ENCODE data around the gene TIMM50.

Gene TIMM50

GRCh38 chr19:39512988-39513387 is 32.4 kb downstream of the TIMM50 start:
- ChIA-PET CTCF (interaction anchor here (2.5 kb wide), 1 partner anchor 10 kb away, joined by 12 read pairs; no protein-coding TSS in a partner anchor), POLR2A (ENCODE audit: low non-redundant PET) (no interaction called here)
- H3K27ac ChIP-seq: no peak overlapping the region
- no peak for TF ChIP-seq CTCF (conservative IDR thresholded peaks at IDR 0.05; ENCODE audit: low read depth)
- no peak for DNase-seq (ENCODE audit: low spot score)

GRCh38 chr19:39514840-39515550 is 34.4 kb downstream of the TIMM50 start, which contains the start of gene SELENOV:
Gene SELENOV, plus strand, starts transcription at chr19:39515139. Its CDS starts 74 bp downstream, at chr19:39515213.
- ChIA-PET CTCF (interaction anchor here (0.6 to 2.5 kb wide), 6 partner anchors 12 to 347 kb away, joined by 3 to 12 read pairs (median 5); partner anchors contain the start of genes DLL3 and EID2B), POLR2A (ENCODE audit: low non-redundant PET) (no interaction called here)
- DNase-seq (ENCODE audit: low spot score): no peak
- TF ChIP-seq CTCF (conservative IDR thresholded peaks at IDR 0.05; ENCODE audit: low read depth): no peak
- H3K27ac ChIP-seq: no peak within 1 kb of the TSS

GRCh38 chr19:39515551-39516191 is 35.0 kb downstream of the TIMM50 start:
- ChIA-PET POLR2A (ENCODE audit: low non-redundant PET) (no interaction called here), CTCF (interaction anchor here (0.6 to 2.5 kb wide), 3 partner anchors 13 to 348 kb away, joined by 5 to 12 read pairs (median 11); partner anchors contain the start of gene DLL3)
- no peak for TF ChIP-seq CTCF (conservative IDR thresholded peaks at IDR 0.05; ENCODE audit: low read depth)
- DNase-seq (ENCODE audit: low spot score): no peak
- no peak overlapping the region for H3K27ac ChIP-seq

GRCh38 chr19:39516270-39516669 is 35.6 kb downstream of the TIMM50 start:
- TF ChIP-seq CTCF (conservative IDR thresholded peaks at IDR 0.05; ENCODE audit: low read depth): no peak
- ChIA-PET POLR2A (ENCODE audit: low non-redundant PET) (no interaction called here), CTCF (no interaction called here)
- DNase-seq (ENCODE audit: low spot score): no peak
- no peak overlapping the region for H3K27ac ChIP-seq

GRCh38 chr19:39517432-39517831 is 36.8 kb downstream of the TIMM50 start:
- CTCF ChIA-PET: no interaction called here
- no peak for DNase-seq (ENCODE audit: low spot score)
- no peak for TF ChIP-seq CTCF (conservative IDR thresholded peaks at IDR 0.05; ENCODE audit: low read depth)
- no peak overlapping the region for H3K27ac ChIP-seq
- POLR2A ChIA-PET (ENCODE audit: low non-redundant PET): no interaction called here

GRCh38 chr19:39518458-39518857 is 37.8 kb downstream of the TIMM50 start:
- no peak overlapping the region for H3K27ac ChIP-seq
- ChIA-PET CTCF (interaction anchor here (0.6 kb wide), 1 partner anchor 478 kb away, joined by 3 read pairs; the partner anchor contains the start of gene ZNF546), POLR2A (ENCODE audit: low non-redundant PET) (no interaction called here)
- DNase-seq (ENCODE audit: low spot score): no peak
- TF ChIP-seq CTCF (conservative IDR thresholded peaks at IDR 0.05; ENCODE audit: low read depth): no peak

Data from RWPE1 (cell line).